K562 (cell line): ENCODE data around the gene PALLD. TPM values are rescaled to one million over a fixed set of nuclear protein-coding genes. Genes with fewer than 3 reads are reported as not detected.

ENCODE experiments used
- ATAC-seq: fragments of 200-7000 bp; cut with Tn5 transposase; 3 replicates; pipeline ENCODE4 v1.9.1; 2020; ENCODE audit warnings: moderate library complexity
- BruUV-seq: library from RNA; stranded (reverse); fragments of 400-500 nt; replicated peaks from 2 replicates; lab custom pipeline; 2021; lab: Mats Ljungman, UMichigan
- CTCF ChIA-PET: fragments of 300-600 bp; formaldehyde crosslinking; extraction: SDS; loops from one replicate; lab custom pipeline; 2021; ENCODE audit warnings: low intra/inter-chr PET ratio; lab: Yijun Ruan, JAX
- POLR2A ChIA-PET: fragments of 300-600, 350-650 bp; sonication (Branson Sonifier 250); formaldehyde crosslinking; extraction: SDS; loops from one replicate; lab custom pipeline; 2021; ENCODE audit warnings: antibody characterized with exemption, inconsistent platforms; lab: Yijun Ruan, JAX
- DNase-seq, 4 experiments: peaks; one replicate each; pipeline versions ENCODE4 v3.0.0 to v3.0.0-alpha.2; 2011 to 2018; ENCODE audit warnings: low spot score in 3 of 4, mixed read lengths in 3 of 4; ENCODE audit errors: extremely low read depth in 1 of 4
- FAIRE-seq: peaks from 2 replicates; lab custom pipeline; 2011; peaks lifted over from hg19 to GRCh38; lab: Jason Lieb, UNC
- H2AFZ ChIP-seq: 2 replicates; pipeline ENCODE4 v1.6.0; 2011; ENCODE audit warnings: low read depth, low read length, control low read depth, inconsistent platforms
- H3K27ac ChIP-seq: fragments of 200-600 bp; 3 replicates; pipeline ENCODE4 v1.8.0; 2011; ENCODE audit warnings: low read depth, mild to moderate bottlenecking, control low read depth, inconsistent platforms, low read length, moderate library complexity, mixed read lengths; ENCODE audit errors: extremely low read depth
- H3K27me3 ChIP-seq, 2 experiments: fragments of 300-600 bp in 1 of 2; 2 replicates in 1 of 2; 3 replicates in 1 of 2; pipeline versions ENCODE4 v1.6.0 to v1.8.0; 2011; ENCODE audit warnings: inconsistent platforms in 2 of 2, low read length in 2 of 2, mild to moderate bottlenecking in 1 of 2, mixed read lengths in 1 of 2, moderate library complexity in 1 of 2; ENCODE audit not compliant: control insufficient read depth in 2 of 2, insufficient read depth in 2 of 2
- H3K36me3 ChIP-seq: fragments of 300-600 bp; 3 replicates; pipeline ENCODE4 v1.8.0; 2011; ENCODE audit warnings: mild to moderate bottlenecking, low read length, inconsistent platforms; ENCODE audit not compliant: control insufficient read depth, insufficient read depth
- H3K4me1 ChIP-seq, 2 experiments: fragments of 200-600 bp in 1 of 2; replicated peaks in 1 of 2; 2 replicates in 1 of 2; 3 replicates in 1 of 2; pipeline versions ENCODE4 v1.5.1 to v1.8.0; 2011; ENCODE audit warnings: inconsistent platforms in 2 of 2, low read length in 2 of 2, mild to moderate bottlenecking in 1 of 2, mixed read lengths in 1 of 2, moderate library complexity in 1 of 2; ENCODE audit not compliant: control insufficient read depth in 2 of 2, insufficient read depth in 2 of 2
- H3K4me2 ChIP-seq: 2 replicates; pipeline ENCODE4 v1.6.1; 2011; ENCODE audit warnings: low read length, control low read depth, inconsistent platforms, mixed read lengths; ENCODE audit not compliant: insufficient read depth
- H3K4me3 ChIP-seq: fragments of 200-600 bp; sonication (generic), shearing (Covaris generic); 2 replicates; pipeline ENCODE4 v1.5.1; 2016; ENCODE audit warnings: control low read depth, inconsistent platforms
- H3K79me2 ChIP-seq: fragments of 200-600 bp; 3 replicates; pipeline ENCODE4 v1.8.0; 2011; ENCODE audit warnings: low read length, inconsistent platforms; ENCODE audit not compliant: control insufficient read depth, insufficient read depth
- H3K9ac ChIP-seq, 2 experiments: 2 replicates each; pipeline versions ENCODE4 v1.6.0 to v1.6.1; 2011; ENCODE audit warnings: low read depth in 2 of 2, low read length in 2 of 2, control low read depth in 1 of 2, inconsistent platforms in 1 of 2, mild to moderate bottlenecking in 1 of 2, mixed read lengths in 1 of 2; ENCODE audit not compliant: insufficient read depth in 1 of 2
- H3K9me1 ChIP-seq: one replicate; pipeline ENCODE4 v1.6.0; 2011; ENCODE audit warnings: inconsistent platforms, mild to moderate bottlenecking, low read length, moderate library complexity; ENCODE audit not compliant: control insufficient read depth, insufficient read depth
- H3K9me3 ChIP-seq: replicated peaks from 2 replicates; pipeline ENCODE4 v1.5.1; 2011; ENCODE audit warnings: low read depth, low read length, inconsistent platforms; ENCODE audit not compliant: control insufficient read depth, insufficient read depth
- H4K20me1 ChIP-seq: replicated peaks from 2 replicates; pipeline ENCODE4 v1.6.1; 2011; ENCODE audit warnings: low read length, inconsistent platforms, mixed read lengths; ENCODE audit not compliant: control insufficient read depth, insufficient read depth
- ATF1 ChIP-seq, 2 experiments: fragments of 450-650 bp in 1 of 2; IDR thresholded peaks; 2 replicates each; pipeline ENCODE4 v1.6.1; 2016; ENCODE audit warnings: missing compliant biosample characterization in 1 of 2, missing genetic modification characterization in 1 of 2
- GABPB1 ChIP-seq: sonication (generic); formaldehyde crosslinking; IDR thresholded peaks from 2 replicates; pipeline ENCODE4 v1.8.0; 2022; ENCODE audit warnings: mild to moderate bottlenecking, missing genetic modification reagents
- MEIS2 ChIP-seq: fragments of 450-650 bp; IDR thresholded peaks from 2 replicates; pipeline ENCODE4 v1.6.1; 2014; ENCODE audit warnings: mild to moderate bottlenecking; ENCODE audit not compliant: partially characterized antibody
- REST ChIP-seq, 2 experiments: fragments of 450-650 bp; formaldehyde crosslinking in 1 of 2; IDR thresholded peaks; 2 replicates each; pipeline versions ENCODE4 v1.4.0 to v1.6.1; 2014 to 2020; ENCODE audit warnings: mild to moderate bottlenecking in 2 of 2, borderline replicate concordance in 1 of 2, low read depth in 1 of 2
- SIX5 ChIP-seq, 2 experiments: IDR thresholded peaks; 2 replicates each; pipeline ENCODE4 v1.6.1; 2011; ENCODE audit warnings: low read length in 2 of 2, borderline replicate concordance in 1 of 2, low read depth in 1 of 2, mild to moderate bottlenecking in 1 of 2, moderate library complexity in 1 of 2; ENCODE audit not compliant: insufficient read depth in 1 of 2
- TSHZ1 ChIP-seq: fragments of 250-450 bp; sonication (Bioruptor Pico); IDR thresholded peaks from 2 replicates; pipeline ENCODE4 v1.4.0; 2020; ENCODE audit warnings: mild to moderate bottlenecking, moderate library complexity
- ZEB2 ChIP-seq: fragments of 450-650 bp; IDR thresholded peaks from 2 replicates; pipeline ENCODE4 v1.6.1; 2016
- ZNF57 ChIP-seq: fragments of 450-650 bp; formaldehyde crosslinking; IDR thresholded peaks from 2 replicates; pipeline ENCODE4 v1.4.0; 2020; ENCODE audit warnings: mild to moderate bottlenecking, moderate library complexity
- WGBS: fragments of 100-300 bp; shearing (Covaris generic); methylation state at CpG from one replicate; pipeline ENCODE4 v1.1.6; 2016; ENCODE audit warnings: low coverage, mixed read lengths; ENCODE audit not compliant: insufficient coverage; ENCODE audit errors: missing lambda C conversion rate; 5-methylcytosine and 5-hydroxymethylcytosine counted together
- in situ Hi-C: fragments of 300-500 bp; cut with MboI; formaldehyde crosslinking; loops from 4 replicates; pipeline ENCODE4 v1.15.0; 2018; ENCODE audit warnings: inconsistent platforms, mixed read lengths
- intact Hi-C: fragments of 100-400 bp; cut with micrococcal nuclease; formaldehyde crosslinking; loops from 2 replicates; pipeline ENCODE4 v1.14.2; 2022
- polyA plus RNA-seq, 8 experiments: library from polyadenylated mRNA; depleted of rRNA in 4 of 8; stranded (reverse) in 5 of 8; unstranded in 3 of 8; fragments of >200 nt; fragmentation: Nextera tagmentation in 2 of 8; fragmentation: Illumina TruSeq in 1 of 8; extraction: Ambion mirVana in 2 of 8; extraction: Trizol in 1 of 8; gene quantifications; 2 replicates each; pipeline versions ENCODE4 v1.2.1 to v1.2.3, GENCODE V29; 2011 to 2014; ENCODE audit warnings: inconsistent platforms in 1 of 8, missing spikeins in 1 of 8
- total RNA-seq, 7 experiments: library from RNA; depleted of rRNA in 6 of 7; stranded (reverse); fragments of >200 nt in 6 of 7; fragmentation: Illumina TruSeq in 2 of 7; extraction: Trizol in 2 of 7; gene quantifications; 2 replicates each; pipeline versions ENCODE4 v1.2.1 to v1.2.3, GENCODE V29; 2011 to 2021; ENCODE audit warnings: low replicate concordance in 1 of 7

Gene PALLD
- total and polyA plus RNA-seq, 9 of the 15 experiments (the other 6 are each of a cell fraction or from before 2014, with no cell fraction given), result 0.01 to 0.35 (median 0.06) TPM; not detected in 3

GRCh38 chr4:168654104-168654847 lies 157.4 kb downstream of the PALLD start:
- intact Hi-C loops (no loop called here), in situ Hi-C loops (no loop called here)
- no TSS peak for BruUV-seq
- Histone ChIP-seq H3K36me3 (no peaks in the 10 kb centered on the region), H3K9me1 (no peaks in the 10 kb centered on the region), H3K27ac (no peak overlapping the region), H3K79me2 (no peaks in the 10 kb centered on the region), H3K27me3 (no peaks in the 10 kb centered on the region), H2AFZ (no peak overlapping the region), H3K4me2 (no peak overlapping the region), H3K9me3 (no peaks in the 10 kb centered on the region), H3K9ac (no peak overlapping the region), H4K20me1 (no peaks in the 10 kb centered on the region), H3K4me3 (no peak overlapping the region), H3K4me1 (no peaks in the 10 kb centered on the region)
- ChIA-PET POLR2A (no interaction called here), CTCF (no interaction called here)
- WGBS, result 2% methylated on average over 4 of the region's 4 CpGs
- FAIRE-seq (no peak), DNase-seq (no peak), ATAC-seq (no peak)
- TF ChIP-seq ZEB2 (no peak), GABPB1 (CRISPR knock-in tag) (no peak), ATF1 (CRISPR knock-in tag; IDR thresholded peaks at IDR 0.05) (no peak), ATF1 (tag; IDR thresholded peaks at IDR 0.05) (no peak), MEIS2 (no peak), SIX5 (IDR thresholded peaks at IDR 0.05; ENCODE audit: borderline replicate concordance in 1 of 2, insufficient read depth in 1 of 2, low read depth in 1 of 2, low read length in 2 of 2) (no peak), REST (IDR thresholded peaks at IDR 0.05; ENCODE audit: borderline replicate concordance) (no peak), REST (CRISPR knock-in tag; IDR thresholded peaks at IDR 0.05; ENCODE audit: low read depth) (no peak), ZNF57 (CRISPR knock-in tag) (no peak), TSHZ1 (CRISPR knock-in tag) (no peak)
